MCF 10A (cell line): ENCODE measurements around the gene FSTL3. TPM values are rescaled to one million over a fixed set of nuclear protein-coding genes. Genes with fewer than 3 reads are reported as not detected.
"Not testable (repeated sequence)": the region's sequence is repeated elsewhere in the genome, so short reads cannot be mapped to it uniquely, and the experiment has no call there.

Source experiments
- BruUV-seq: library from RNA; stranded (reverse); fragments of 400-500 nt; replicated peaks from 2 replicates; lab custom pipeline; 2021; lab: Mats Ljungman, UMichigan
- CTCF ChIA-PET: fragments of 300-600 bp; sonication (Branson Sonifier 250); formaldehyde crosslinking; extraction: SDS; loops from one replicate; lab custom pipeline; 2021; ENCODE audit warnings: antibody characterized with exemption, inconsistent platforms; lab: Yijun Ruan, JAX
- POLR2A ChIA-PET: fragments of 300-600, 350-650 bp; sonication (Branson Sonifier 250); formaldehyde crosslinking; extraction: SDS; loops from one replicate; lab custom pipeline; 2020; ENCODE audit warnings: antibody characterized with exemption, inconsistent platforms; lab: Yijun Ruan, JAX
- DNase-seq: peaks from one replicate; pipeline ENCODE4 v3.0.0-alpha.2; 2018; ENCODE audit not compliant: unreplicated experiment
- H3K27ac Mint-ChIP-seq: one replicate; pipeline ENCODE4 v1.8.0; 2022; ENCODE audit warnings: mild to moderate bottlenecking, low read depth, mixed read lengths; ENCODE audit not compliant: unreplicated experiment
- H3K27me3 Mint-ChIP-seq: one replicate; pipeline ENCODE4 v1.8.0; 2022; ENCODE audit warnings: mixed read lengths; ENCODE audit not compliant: insufficient read depth, unreplicated experiment
- H3K36me3 Mint-ChIP-seq: one replicate; pipeline ENCODE4 v1.8.0; 2022; ENCODE audit warnings: mild to moderate bottlenecking, moderate library complexity, mixed read lengths; ENCODE audit not compliant: insufficient read depth, unreplicated experiment
- H3K4me1 Mint-ChIP-seq: one replicate; pipeline ENCODE4 v1.8.0; 2022; ENCODE audit warnings: mixed read lengths; ENCODE audit not compliant: insufficient read depth, unreplicated experiment
- H3K4me3 Mint-ChIP-seq: one replicate; pipeline ENCODE4 v1.8.0; 2022; ENCODE audit warnings: mild to moderate bottlenecking, moderate library complexity, mixed read lengths; ENCODE audit not compliant: unreplicated experiment
- H3K9me3 Mint-ChIP-seq: one replicate; pipeline ENCODE4 v1.8.0; 2022; ENCODE audit warnings: mixed read lengths; ENCODE audit not compliant: unreplicated experiment
- intact Hi-C: fragments of 100-400 bp; cut with micrococcal nuclease; formaldehyde crosslinking; loops from 2 replicates; pipeline ENCODE4 v1.14.1; 2022
- total RNA-seq: library from RNA; stranded (reverse); gene quantifications from 2 replicates; pipeline ENCODE4 v1.2.3, GENCODE V29; 2022
- TF ChIP-seq, protein P1 (sequence below): fragments of 200-600 bp; IDR thresholded peaks from one replicate; pipeline ENCODE4 v1.8.0; 2022; ENCODE audit warnings: antibody characterized with exemption, mild to moderate bottlenecking; ENCODE audit not compliant: unreplicated experiment

The FSTL3 gene
- total RNA-seq, 1 experiment from 2014 or later: 183 TPM

DNA sequence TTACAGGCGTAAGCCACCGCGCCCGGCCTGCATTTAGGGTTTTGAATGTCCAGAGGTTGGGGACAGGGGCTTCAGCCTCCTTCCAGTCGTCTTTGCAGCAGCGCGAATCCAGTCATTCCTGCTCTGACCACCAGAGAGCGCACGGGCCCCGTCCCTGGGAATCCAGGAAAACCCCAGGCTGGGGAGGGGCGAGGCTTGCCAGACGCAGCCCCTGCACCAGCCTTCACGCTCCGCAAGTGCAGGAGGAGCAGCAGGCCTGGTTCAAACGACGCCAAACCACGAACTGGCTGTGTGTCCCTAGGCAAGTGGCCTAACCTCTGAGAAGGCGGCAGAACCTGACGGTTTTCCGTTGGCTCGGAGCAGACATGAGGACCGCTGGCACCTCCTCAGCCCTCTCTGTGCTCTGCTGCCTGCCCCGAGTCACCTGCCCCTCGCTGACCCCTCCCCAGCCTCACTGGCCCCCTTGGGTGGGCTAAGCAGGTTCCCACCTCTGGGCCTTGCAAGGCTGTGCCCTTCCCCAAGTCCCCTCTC, 11.2 kb upstream of the FSTL3 start:
- ChIA-PET POLR2A (no interaction called here), CTCF (interaction anchor here (0.6 to 2.2 kb wide), 2 partner anchors 59 to 69 kb away, joined by 3 to 7 read pairs; no protein-coding TSS in a partner anchor)
- Mint-ChIP-seq H3K27ac (no peak overlapping the region), H3K4me1 (peaks cover 25% of the 10 kb centered on the region), H3K4me3 (peak overlapping the region; percentile 56), H3K9me3 (no peaks in the 10 kb centered on the region), H3K27me3 (no peaks in the 10 kb centered on the region), H3K36me3 (no peaks in the 10 kb centered on the region)
- no TSS peak for BruUV-seq
- peak; percentile 76 for DNase-seq
- intact Hi-C loops: loop anchor here (1.0 to 5.0 kb wide), 2 partner anchors 69 to 78 kb away; partner anchors contain the start of gene HCN2
- TF ChIP-seq, protein P1, sequence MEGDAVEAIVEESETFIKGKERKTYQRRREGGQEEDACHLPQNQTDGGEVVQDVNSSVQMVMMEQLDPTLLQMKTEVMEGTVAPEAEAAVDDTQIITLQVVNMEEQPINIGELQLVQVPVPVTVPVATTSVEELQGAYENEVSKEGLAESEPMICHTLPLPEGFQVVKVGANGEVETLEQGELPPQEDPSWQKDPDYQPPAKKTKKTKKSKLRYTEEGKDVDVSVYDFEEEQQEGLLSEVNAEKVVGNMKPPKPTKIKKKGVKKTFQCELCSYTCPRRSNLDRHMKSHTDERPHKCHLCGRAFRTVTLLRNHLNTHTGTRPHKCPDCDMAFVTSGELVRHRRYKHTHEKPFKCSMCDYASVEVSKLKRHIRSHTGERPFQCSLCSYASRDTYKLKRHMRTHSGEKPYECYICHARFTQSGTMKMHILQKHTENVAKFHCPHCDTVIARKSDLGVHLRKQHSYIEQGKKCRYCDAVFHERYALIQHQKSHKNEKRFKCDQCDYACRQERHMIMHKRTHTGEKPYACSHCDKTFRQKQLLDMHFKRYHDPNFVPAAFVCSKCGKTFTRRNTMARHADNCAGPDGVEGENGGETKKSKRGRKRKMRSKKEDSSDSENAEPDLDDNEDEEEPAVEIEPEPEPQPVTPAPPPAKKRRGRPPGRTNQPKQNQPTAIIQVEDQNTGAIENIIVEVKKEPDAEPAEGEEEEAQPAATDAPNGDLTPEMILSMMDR: peak; percentile 98

DNA sequence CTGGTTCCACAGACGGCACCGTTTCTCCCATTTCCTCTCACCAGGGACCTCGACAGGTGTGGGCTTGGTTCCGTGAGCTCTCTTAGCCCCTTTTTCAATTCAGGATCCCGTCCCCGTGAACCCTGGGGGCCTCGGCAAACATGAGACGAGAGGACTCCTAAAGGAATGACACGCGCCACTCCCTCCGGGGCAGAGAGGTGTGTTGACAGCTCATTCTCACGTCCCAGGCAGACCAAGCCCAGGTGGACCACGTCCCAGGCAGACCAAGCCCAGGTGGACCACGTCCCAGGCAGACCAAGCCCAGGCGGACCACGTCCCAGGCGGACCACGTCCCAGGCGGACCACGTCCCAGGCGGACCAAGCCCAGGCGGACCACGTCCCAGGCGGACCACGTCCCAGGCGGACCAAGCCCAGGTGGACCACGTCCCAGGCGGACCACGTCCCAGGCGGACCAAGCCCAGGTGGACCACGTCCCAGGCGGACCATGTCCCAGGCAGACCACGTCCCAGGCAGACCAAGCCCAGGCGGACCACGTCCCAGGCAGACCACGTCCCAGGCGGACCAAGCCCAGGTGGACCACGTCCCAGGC, 9.1 kb upstream of the FSTL3 start:
- intact Hi-C loops, H3K4me3 Mint-ChIP-seq, H3K36me3 Mint-ChIP-seq, H3K27ac Mint-ChIP-seq, H3K27me3 Mint-ChIP-seq, DNase-seq, BruUV-seq, H3K9me3 Mint-ChIP-seq: not testable (repeated sequence)
- CTCF ChIA-PET: interaction anchor here (0.6 to 2.2 kb wide), 6 partner anchors 9 to 104 kb away, joined by 3 to 7 read pairs (median 4); no protein-coding TSS in a partner anchor
- POLR2A ChIA-PET: interaction anchor here (0.6 to 0.7 kb wide), 2 partner anchors 11 to 67 kb away, joined by 3 read pairs; no protein-coding TSS in a partner anchor
- H3K4me1 Mint-ChIP-seq: peaks cover 13% of the 10 kb centered on the region

DNA sequence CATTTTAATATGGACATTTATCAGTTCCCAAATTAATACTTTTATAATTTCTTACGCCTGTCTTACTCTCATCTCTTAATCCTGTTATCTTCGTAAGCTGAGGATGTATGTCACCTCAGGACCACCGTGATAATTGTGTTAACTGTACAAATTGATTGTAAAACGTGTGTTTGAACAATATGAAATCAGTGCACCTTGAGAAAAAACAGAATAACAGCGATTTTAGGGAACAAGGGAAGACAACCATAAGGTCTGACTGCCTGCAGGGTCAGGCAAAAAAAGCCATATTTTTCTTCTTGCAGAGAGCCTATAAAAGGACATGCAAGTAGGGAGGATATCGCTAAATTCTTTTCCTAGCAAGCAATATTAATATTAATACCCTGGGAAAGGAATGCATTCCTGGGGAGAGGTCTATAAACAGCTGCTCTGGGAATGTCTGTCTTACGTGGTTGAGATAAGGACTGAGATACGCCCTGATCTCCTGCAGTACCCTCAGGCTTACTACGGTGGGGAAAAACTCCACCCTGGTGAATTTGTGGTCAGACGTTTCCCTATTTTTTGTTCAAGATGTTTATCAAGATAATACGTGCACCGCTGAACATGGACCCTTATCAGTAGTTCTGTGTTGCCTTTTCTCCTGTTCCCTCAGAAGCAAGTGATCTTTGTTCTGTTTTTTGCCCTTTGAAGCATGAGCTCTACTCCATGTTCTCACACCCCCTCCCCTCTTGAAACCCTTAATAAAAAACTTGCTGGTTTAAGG, 7.3 kb upstream of the FSTL3 start:
- intact Hi-C loops: not testable (repeated sequence)
- POLR2A ChIA-PET: interaction anchor here (3.0 kb wide), 1 partner anchor 10 kb away, joined by 12 read pairs; no protein-coding TSS in a partner anchor

DNA sequence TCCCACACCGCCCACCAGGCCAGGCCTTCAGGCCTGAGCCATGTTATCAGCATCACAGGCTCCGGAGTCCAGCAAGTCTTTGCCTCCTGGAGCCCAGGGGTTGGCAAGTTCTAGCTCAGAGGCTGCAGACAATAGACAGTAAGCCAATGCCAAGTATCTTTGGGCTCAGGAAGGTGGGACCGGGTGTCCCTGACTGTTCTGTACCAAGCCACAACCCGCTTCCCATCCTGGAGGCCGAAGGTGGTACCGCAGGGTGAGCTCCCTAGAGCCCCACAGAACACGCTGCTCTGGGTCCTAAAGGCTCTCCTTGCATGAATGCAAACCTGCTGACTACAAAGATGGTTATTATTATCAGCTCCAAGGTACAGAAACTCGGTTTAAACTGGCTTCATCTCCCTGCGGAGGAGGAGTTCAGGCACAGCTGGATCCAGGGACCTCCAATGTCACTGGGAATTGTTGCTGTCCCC, 5.5 kb upstream of the FSTL3 start:
- no peaks in the 10 kb centered on the region for H3K36me3 Mint-ChIP-seq
- H3K9me3 Mint-ChIP-seq: no peaks in the 10 kb centered on the region
- CTCF ChIA-PET: interaction anchor here (0.7 to 1.0 kb wide), 2 partner anchors 63 to 85 kb away, joined by 3 to 5 read pairs; no protein-coding TSS in a partner anchor
- TF ChIP-seq, protein P1: no peak
- POLR2A ChIA-PET: interaction anchor here (3.0 kb wide), 1 partner anchor 9 kb away, joined by 12 read pairs; no protein-coding TSS in a partner anchor
- H3K27ac Mint-ChIP-seq: no peak overlapping the region
- no peak for DNase-seq
- H3K4me1 Mint-ChIP-seq: peaks cover 6% of the 10 kb centered on the region
- H3K27me3 Mint-ChIP-seq: no peaks in the 10 kb centered on the region
- H3K4me3 Mint-ChIP-seq: no peak overlapping the region
- intact Hi-C loops: no loop called here
- BruUV-seq: no TSS peak

More for the DNA sequence above, 7.3 kb upstream of the FSTL3 start:
- H3K27me3 Mint-ChIP-seq, H3K9me3 Mint-ChIP-seq, H3K27ac Mint-ChIP-seq, BruUV-seq, DNase-seq, H3K4me1 Mint-ChIP-seq, H3K36me3 Mint-ChIP-seq, H3K4me3 Mint-ChIP-seq: not testable (repeated sequence)
- CTCF ChIA-PET: interaction anchor here (0.6 to 1.8 kb wide), 4 partner anchors 10 to 489 kb away, joined by 3 to 7 read pairs (median 4); no protein-coding TSS in a partner anchor
